GM19351 (cell line): Measurements from ENCODE around the gene CRTC2.

Experiments
- ATAC-seq: cut with Tn5 transposase; IDR thresholded peaks from one replicate; pipeline ENCODE4 v1.9.1; 2021; ENCODE audit warnings: mild to moderate bottlenecking, moderate library complexity; ENCODE audit not compliant: unreplicated experiment

CRTC2 gene

DNA sequence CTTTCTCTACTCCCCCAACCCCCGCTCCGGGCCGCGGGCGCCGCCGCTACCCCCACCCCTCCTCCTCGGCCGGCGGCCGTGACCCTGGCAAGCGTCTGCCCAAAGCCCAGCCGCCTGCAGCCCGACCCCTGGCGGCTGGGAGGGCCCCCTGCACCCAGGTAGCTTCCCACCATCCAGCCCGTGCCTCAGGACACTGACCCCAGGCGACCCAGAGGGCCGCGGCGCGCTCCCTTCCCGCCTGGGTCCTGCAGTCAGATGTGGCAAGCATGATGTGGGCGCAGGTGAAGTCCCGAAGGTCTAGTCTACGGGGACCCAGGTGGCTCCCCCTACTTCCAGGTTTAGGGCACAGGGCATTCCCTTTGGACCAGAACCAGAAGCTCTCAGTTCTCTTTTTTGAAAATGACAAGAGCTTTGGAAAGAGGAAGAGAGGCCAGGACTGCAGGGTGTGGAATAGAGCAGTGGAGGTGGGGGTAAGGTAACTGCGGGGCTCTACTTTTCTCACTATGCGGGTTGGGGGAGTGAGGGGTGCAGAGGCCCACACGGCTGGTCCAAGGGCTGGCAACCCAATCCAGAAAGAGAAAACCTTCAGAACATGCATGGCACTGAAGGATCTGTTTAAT lies 11.7 kb downstream of the CRTC2 start, which contains the start of gene DENND4B:
Gene DENND4B (minus strand): TSS at position 97 of the 620 bp plus-strand sequence. CDS start 2,344 bp downstream, outside the sequence.
- peak; percentile 59 for ATAC-seq

GRCh38 chr1:153945795-153946621 lies 12.4 kb downstream of the CRTC2 start:
- peak; percentile 68 for ATAC-seq

GRCh38 chr1:153945131-153945794 lies 13.1 kb downstream of the CRTC2 start:
- no peak for ATAC-seq

GRCh38 chr1:153944827-153945117 lies 13.6 kb downstream of the CRTC2 start:
- ATAC-seq: no peak

GRCh38 chr1:153944005-153944826 lies 14.2 kb downstream of the CRTC2 start:
- no peak for ATAC-seq

DNA sequence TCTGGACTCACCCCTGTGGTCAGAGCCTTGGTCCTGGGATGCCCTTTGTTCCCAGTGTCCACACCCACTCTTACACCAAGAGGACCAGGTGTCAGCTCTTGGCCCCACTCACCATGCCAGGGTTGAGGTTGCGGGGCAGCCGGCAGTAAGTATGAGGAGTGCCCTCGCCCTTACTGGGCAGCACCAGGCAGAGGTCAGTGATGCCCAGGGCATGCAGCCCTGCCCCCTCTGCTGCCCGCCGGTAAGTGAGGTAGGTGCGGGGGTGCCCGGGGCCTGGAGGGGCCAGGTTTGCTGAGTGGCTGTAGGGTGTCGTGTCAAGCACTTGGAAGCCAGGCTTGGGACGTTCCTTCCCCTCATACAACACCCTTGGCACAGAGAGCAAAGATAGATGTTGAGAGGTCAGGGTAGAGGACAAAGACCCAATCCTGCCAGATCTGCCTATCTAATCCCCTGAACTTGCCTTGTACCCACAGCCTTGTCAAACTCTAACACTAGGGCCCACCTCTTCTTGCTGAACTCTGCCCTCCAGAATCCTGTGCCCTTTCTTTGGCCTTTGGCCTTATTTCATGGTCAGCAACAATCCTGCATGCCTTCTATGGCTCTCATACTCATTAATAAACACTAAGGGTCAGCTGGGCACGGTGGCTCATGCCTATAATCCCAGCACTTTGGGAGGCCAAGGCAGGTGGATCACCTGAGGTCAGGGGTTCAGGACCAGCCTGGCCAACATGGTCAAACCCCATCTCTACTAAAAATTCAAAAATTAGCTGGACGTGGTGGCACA lies 15.5 kb downstream of the CRTC2 start:
- no peak for ATAC-seq

GRCh38 chr1:153941826-153942725 lies 16.3 kb downstream of the CRTC2 start:
- no peak for ATAC-seq

DNA sequence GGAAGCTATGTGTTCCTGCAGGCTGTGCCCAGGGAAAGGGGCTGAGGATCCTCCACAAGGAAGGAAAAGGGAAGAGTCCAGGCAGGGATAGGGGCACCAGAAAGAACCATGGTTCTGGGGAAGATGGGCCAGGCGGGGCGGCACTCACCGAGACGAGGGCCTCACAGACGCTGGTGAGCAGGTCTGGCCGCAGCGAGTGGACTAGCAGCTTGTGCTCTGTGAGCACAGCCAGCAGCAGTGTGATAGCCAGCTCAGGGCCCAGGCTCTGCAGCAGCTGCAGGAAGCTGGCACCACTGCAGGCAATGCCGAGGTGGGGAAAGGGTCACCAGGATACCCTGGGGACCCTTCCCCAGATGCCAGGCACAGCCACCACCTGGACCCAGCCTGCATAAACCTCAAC lies 17.7 kb downstream of the CRTC2 start:
- ATAC-seq: no peak

GRCh38 chr1:153939476-153939875 lies 18.9 kb downstream of the CRTC2 start:
- no peak for ATAC-seq

DNA sequence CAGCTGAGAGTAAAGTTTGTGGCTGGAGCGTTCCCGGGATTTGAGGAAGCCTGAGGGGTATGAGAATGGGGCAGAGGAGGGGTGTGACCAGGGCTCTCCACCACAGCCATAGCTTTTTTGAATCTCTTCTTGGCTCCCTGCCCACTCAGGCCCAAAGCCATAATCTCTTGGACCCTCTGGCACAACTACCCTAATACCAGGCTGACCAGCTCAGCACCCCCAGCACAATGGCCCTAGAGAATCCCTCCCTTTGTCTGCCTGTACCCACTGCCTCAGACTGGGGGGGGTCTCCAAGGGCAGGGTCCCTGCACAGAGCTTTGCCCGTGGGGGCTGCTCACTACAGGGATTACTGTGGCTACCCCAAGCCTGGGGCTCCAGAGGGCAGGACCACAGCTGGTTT lies 19.4 kb downstream of the CRTC2 start:
- ATAC-seq: no peak

DNA sequence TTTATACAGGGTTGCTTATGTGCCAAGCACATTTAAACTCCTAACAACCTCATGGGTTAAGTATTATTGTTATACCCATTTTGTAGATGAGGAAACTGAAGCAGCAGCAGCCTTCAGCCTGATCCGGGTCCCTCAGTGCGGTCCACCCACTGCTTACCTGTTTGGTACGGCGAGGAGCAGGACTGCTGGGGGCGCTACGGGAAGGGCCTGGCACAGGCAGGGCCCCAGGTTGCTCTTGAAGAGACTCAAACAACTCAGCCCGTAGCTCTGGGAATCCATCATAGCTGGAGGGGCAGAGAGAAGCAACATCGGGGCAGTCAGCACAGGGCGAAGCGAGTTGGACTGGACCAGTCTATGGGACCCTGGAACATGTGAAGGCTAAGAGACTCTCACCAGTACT lies 21.1 kb downstream of the CRTC2 start:
- ATAC-seq: no peak

DNA sequence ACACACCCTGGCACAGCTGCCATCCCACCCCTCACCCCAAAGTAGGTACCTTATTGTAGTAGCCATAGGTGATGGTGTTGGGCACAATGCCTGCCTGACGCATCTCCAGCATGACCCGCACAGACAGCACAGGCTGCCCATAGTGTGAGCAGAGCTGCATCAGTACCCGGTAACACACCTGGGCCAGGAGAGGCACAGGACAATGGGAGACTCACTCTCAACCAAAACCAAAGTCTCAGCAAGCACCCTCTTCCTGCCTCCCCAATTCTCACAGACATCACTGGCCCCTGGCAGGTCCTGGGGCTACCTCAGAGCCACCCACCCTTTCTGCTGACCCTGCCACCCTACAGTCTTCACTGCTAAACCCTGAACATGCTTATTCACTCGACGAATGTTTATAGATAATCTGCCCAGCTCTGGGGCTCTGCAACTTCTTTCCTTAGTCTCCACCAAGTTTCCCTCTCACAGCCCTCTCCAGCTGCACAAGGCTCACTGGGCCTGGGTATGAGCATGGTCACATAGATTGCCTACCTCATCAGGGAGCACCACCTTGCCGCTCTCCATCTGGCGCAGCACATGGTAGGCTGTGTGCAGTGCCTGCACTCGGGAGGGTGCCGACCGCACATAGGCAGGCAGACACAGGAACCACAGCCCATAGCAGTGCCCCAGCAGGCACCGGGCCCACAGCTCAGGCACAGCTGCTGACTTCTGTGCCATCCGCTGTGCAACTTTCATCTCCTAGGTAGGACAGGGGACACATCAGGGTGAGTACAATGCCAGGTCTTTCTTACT lies 22.2 kb downstream of the CRTC2 start:
- ATAC-seq: no peak

DNA sequence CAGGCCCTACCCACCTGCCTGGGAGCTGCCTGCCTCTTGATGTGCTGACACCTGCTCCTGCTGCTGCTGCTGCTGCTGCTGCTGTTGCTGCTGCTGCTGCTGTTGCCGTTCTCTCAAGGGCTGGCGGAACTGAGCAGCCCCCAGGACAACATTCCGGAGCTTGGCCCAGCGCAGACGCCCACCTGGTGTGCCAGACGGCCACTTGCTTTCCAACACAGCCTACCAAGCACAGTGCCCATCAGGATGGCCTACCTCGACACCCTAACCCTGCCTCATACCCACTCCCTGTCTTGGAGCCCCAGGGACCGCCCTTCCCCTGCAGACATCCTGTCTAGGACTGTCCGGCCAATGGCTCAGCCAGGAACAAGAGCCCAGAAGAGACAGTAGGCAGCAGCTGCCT lies 23.7 kb downstream of the CRTC2 start:
- ATAC-seq: no peak

- no peak for ATAC-seq
Measured at GRCh38 chr1:153933955-153934354, 24.5 kb downstream of the CRTC2 start.

- ATAC-seq: no peak
Measured at GRCh38 chr1:153933430-153933829, 25.0 kb downstream of the CRTC2 start.

DNA sequence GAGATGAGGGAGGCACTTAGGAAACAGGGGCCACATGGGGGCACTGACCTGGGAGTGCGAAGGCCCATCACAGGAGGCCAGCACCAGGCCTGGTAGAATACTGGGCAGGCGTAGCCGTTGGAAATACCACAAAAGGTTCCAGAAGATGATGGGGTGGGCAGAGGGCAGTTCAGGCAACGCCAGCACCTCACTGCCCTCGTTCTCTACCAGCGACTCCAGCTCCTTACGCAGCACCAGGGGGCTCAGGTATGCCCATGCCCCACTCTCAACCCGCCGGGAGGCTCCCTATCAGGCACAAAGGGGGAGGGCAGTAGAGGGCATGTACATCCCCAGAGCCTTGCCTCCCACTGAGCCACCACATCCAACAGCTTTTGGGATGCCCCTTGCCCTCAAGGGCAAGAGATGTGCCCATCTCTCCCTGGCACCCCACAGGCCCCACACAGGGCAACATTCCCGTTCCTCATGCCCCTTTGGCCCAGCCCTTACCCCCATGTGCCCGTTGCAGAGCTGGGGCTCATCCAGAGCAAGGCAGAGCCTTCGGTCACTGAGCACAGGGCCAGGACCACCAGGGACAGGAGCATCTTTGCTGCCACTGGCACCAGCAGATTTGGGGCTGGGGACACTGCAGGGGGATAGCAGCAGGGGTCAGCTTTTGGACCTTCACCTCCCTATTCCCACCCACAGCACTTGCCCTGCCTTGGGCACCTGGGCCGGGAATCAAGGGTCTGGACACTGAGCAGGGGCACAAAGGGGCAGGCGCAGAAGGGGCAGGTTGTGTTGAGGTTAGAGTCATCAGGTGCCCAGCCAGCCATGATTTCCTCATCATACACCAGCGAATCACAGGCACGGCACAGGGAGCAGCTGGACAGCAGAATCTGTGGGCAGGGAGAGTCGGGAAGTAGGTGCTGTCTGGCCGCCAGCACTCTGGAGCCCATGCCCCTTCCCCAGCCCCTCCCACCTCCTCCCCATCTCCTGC lies 26.0 kb downstream of the CRTC2 start:
- no peak for ATAC-seq
